COR-L47 (cell line): ENCODE results near the gene GAPT.

ENCODE experiments used
- DNase-seq: peaks from one replicate; lab custom pipeline; 2025; lab: John Stamatoyannopoulos, UW

Gene GAPT

GRCh38 chr5:58460732-58461286 is 30.4 kb upstream of the GAPT start:
- peak; percentile 90 for DNase-seq

DNA sequence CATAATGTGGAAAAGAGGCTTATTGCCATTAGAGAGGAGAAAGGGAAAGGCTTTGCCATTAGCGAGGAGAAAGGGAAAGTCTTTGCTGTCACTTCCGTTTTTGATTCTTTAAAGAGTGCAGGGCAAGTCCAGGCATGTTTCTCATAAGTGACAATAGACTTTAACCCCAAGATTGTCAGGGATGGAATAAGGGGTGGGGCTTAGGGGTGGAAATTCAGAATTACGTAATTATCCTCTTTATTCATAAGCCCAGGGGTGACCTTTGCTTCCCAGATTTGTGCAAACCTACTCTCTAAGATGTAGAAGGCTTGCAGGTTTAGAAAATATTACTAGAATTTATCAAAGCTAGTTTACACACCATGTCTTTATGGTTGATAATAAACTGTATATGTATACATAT is 29.1 kb upstream of the GAPT start:
- peak; percentile 20 for DNase-seq

GRCh38 chr5:58462623-58463230 is 28.5 kb upstream of the GAPT start:
- DNase-seq = peak; percentile 41

DNA sequence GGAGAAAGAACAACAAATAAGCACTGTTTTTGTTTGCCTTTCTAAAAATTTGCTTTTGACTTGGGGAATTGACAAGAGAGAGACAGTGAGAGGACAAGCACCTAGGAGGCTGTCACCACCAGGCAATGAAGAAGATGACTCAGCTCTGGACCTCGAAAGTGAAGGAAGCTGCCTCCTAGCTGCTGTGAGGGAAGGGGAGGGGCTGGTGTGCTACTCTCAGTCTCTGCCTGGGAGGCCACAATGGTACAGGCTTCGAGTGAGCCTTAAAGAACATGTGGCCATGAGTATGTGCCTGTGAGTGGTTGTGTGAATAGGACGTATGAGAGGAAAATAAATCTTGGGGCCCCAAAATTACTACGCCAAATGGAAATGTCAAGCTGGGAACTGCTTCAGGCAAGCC is 24.3 kb upstream of the GAPT start:
- no peak for DNase-seq

DNA sequence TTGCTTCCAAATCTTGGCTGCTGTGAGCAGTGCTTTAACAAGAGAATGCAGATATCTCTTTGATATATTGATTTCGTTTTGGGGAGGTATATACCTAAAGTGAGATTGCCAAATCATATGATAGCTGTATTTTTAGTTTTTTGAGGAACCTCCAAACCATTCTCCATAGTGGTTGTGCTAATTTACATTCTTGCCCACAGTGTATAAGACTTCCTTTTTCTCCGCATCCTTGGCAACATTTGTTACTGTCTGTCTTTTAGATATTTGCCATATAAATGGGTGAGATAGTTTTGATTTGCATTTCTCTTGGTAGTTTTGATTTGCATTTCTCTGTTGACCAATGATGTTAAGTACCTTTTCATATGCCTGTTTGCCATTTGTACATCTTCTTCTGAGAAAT is 21.3 kb upstream of the GAPT start:
- no peak for DNase-seq

- no peak for DNase-seq
These were observed 15.8 kb upstream of the GAPT start for GRCh38 chr5:58475404-58475803.

DNA sequence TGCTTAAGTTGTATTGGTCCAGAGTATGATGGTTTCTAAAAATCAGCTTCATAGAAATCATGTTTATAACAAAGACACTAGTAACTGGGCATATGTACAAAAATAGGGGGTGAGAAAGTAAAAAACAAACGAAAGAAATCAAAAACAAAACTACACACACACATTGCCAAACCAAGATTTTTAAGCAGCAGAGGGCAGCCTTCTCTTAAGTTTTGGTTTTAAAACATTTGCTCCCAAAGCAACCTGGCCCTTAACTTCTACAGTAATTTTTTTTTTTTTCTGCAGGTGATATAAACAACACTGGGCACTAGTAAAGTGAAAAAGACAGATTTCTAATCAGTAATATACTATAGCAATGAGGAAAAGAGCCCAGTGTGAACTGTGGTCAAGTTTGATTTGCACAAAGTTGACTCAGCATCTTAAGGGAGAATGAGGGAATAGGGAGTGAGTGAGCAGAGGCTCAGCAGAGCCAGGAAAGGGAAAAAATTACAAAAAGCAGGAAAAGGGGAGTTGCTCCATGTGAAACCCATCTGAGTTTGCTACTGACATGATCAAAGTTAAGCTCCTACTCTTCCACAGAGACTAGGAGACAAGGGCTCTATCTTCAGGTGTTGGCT is 13.4 kb upstream of the GAPT start:
- no peak for DNase-seq

- DNase-seq = no peak
These were observed 10.1 kb upstream of the GAPT start for GRCh38 chr5:58481066-58481676.

DNA sequence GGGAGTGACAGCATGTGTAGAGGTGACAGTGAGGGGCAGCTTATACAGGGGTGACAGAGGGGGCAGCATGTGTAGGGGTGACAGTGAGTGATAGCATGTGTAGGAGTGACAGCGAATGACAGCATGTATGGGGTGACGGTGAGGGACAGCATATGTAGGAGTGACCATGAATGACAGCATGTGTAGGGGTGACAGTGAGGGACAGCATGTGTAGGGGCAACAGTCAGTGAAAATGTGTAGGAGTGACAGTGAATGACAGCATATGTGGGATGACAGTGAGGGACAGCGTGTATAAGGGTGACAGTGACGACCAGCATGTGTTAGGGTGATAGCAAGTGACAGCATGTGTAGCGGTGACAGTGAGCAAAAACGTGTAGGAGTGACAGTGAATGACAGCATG is 9.4 kb upstream of the GAPT start:
- no peak for DNase-seq

GRCh38 chr5:58482536-58482935 is 8.7 kb upstream of the GAPT start:
- DNase-seq = no peak

- no peak for DNase-seq
These were observed 6.7 kb upstream of the GAPT start for GRCh38 chr5:58484505-58484904.

GRCh38 chr5:58486290-58486689 is 4.9 kb upstream of the GAPT start:
- DNase-seq = no peak

DNA sequence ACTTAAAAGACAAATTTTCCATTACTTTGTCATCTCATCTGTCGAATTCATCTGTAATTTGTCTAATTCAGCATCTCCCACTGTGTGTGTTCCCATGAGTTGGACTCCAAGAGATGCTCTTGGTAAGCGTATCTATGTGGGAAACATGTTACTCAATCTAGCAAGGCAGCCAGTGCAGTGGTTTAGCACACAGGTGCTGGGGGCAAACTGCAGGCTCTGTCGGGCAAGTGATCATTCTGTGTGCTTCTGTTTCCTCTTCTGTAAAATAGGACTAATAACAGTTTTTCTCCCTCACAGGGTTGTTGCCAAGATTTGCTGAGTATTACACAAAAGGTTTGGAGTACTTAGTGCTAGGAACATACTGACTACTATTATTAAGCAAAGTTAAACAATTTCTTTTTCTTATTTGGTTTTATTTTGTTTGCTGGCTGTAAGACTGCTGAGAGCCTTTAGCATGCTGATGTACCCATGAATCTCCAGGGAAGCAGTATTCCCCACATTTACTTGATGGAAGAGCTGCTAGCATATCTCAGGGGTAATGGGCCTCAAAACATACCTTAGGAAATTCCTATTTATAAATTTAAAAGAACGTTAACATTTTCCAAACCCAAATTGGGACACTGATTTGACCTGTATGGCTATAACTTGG is 709 bp upstream of the GAPT start:
- no peak for DNase-seq

- DNase-seq = no peak
These were observed 1.9 kb downstream of the GAPT start for GRCh38 chr5:58493141-58493540.

- DNase-seq = no peak
These were observed 5.3 kb downstream of the GAPT start for GRCh38 chr5:58496488-58496887.

- DNase-seq = no peak
These were observed 6.2 kb downstream of the GAPT start for GRCh38 chr5:58497386-58497785.

- no peak for DNase-seq
These were observed 6.7 kb downstream of the GAPT start for GRCh38 chr5:58497921-58498320.

DNA sequence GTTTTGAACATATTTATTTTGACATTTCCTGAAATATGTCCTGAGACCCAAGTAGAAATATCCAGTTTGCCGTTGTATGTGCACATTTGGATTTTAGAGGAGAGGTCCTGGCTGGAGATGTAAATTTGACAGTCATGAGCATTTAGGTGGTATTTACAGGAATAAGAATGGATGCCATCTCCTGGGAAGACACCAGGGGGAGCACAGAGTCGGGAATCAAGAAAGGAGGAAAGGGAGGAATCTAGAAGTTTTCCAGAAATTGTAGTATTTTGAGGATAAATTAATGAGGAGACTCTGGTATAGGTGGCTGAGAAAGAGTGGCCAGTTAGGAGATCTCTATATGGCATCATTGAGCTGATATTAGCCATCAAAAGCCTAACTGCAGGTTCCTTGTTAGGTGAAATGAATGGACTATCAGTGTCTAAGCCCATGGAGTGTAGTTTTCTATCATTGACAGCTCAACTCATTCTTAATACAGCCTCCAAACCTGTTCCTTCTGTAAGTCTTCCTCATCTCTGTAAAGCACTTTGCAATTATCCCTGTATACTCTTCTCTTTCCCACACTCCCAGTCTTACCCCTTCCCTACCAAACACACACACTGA is 7.2 kb downstream of the GAPT start:
- no peak for DNase-seq

DNA sequence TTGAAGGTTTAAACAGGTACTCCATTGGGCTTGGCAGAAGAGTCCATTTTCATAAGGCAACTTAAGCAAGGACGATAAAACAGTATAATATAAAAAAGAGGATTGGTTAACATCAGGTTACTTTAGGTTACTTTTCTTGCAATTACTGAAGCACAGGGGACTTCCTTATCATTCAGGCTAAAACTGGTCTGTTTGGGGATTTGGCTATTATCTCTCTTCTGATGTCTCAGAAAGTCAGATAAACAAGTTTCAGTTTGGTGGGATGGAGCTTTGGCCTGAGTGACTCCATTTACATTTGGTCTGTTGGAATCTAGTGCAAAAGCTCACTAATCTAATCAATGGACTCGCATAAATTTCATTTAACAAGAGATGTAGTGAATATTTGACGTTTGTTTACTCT is 8.0 kb downstream of the GAPT start:
- no peak for DNase-seq

- DNase-seq = no peak
These were observed 8.7 kb downstream of the GAPT start for GRCh38 chr5:58499941-58500340.

GRCh38 chr5:58501778-58502417 is 10.7 kb downstream of the GAPT start:
- peak; percentile 33 for DNase-seq
